Measurements from ENCODE around the gene TMEM132D.

The TMEM132D gene

DNA sequence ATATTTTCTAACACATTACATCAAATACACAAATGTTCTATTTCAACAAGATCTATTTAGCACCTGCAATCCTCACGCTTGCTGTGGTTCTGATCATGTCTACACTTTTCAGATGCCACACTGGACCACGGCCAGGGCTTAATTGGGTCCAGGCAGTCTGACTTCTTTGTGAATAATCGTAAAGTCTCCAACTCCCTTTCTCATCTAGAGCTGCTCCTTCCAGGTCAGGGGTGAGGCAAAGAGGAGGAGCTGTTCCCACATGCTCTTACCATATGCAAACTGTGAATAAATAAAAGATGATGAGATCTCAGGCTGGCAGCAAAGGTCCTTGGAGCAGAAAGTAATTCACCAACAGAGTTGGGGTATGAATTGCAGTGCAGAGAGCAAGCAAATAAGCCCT is 733.9 kb downstream of the TMEM132D start:
- TF ChIP-seq, protein P1, sequence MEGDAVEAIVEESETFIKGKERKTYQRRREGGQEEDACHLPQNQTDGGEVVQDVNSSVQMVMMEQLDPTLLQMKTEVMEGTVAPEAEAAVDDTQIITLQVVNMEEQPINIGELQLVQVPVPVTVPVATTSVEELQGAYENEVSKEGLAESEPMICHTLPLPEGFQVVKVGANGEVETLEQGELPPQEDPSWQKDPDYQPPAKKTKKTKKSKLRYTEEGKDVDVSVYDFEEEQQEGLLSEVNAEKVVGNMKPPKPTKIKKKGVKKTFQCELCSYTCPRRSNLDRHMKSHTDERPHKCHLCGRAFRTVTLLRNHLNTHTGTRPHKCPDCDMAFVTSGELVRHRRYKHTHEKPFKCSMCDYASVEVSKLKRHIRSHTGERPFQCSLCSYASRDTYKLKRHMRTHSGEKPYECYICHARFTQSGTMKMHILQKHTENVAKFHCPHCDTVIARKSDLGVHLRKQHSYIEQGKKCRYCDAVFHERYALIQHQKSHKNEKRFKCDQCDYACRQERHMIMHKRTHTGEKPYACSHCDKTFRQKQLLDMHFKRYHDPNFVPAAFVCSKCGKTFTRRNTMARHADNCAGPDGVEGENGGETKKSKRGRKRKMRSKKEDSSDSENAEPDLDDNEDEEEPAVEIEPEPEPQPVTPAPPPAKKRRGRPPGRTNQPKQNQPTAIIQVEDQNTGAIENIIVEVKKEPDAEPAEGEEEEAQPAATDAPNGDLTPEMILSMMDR (IDR thresholded peaks at IDR 0.05; ENCODE audit: low read depth, low read length) = no peak
- no peak for DNase-seq (ENCODE audit: low read depth in 2 of 2)
- no peak overlapping the region for H3K4me3 ChIP-seq (replicated peaks in 1 of 2; ENCODE audit: low read depth in 2 of 2, low read length in 2 of 2)

DNA sequence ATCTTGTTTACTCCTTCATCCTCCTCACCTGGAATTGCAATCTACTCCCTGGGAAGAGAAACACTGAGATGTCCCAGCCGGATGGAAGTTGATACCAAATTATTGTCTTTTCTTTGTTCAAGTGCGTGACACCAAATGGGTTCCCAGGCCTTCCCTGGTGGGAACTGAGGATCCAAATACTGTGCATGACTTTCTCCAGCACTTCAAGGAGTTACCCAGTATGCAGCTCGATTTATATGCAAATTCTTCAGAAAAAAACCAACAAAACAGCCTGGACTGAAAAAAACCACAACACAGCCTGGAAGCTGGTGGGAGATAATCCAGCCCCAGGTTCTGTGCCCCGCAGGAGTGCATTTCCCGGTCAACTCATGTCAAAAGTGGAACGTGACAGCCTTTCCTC is 740.0 kb downstream of the TMEM132D start:
- TF ChIP-seq, protein P1 (IDR thresholded peaks at IDR 0.05; ENCODE audit: low read depth, low read length) = no peak
- H3K4me3 ChIP-seq (replicated peaks in 1 of 2; ENCODE audit: low read depth in 2 of 2, low read length in 2 of 2) = no peak overlapping the region
- DNase-seq (ENCODE audit: low read depth in 2 of 2) = no peak

DNA sequence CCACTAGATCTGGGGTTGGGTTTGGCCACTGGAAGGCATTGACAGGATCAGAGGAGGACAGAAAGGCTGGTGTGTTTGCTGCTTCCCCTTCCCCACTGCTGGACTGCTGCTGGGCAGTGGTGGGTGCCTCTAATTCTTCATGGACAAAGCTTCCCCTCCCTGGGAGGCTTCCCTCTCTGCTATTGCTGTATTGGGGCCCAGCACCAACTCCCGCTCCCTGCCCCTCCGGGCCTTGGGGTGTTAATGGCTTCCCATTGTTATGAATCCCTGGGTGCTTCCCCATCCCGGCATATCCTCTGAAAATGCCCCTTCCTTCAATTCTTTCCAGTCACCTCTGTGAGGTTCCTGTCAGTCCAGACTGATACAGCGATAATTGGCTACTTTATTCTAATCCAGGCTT is 740.4 kb downstream of the TMEM132D start:
- TF ChIP-seq, protein P1 (IDR thresholded peaks at IDR 0.05; ENCODE audit: low read depth, low read length) = no peak
- DNase-seq (ENCODE audit: low read depth in 2 of 2) = no peak
- H3K4me3 ChIP-seq (replicated peaks in 1 of 2; ENCODE audit: low read depth in 2 of 2, low read length in 2 of 2) = no peak overlapping the region

DNA sequence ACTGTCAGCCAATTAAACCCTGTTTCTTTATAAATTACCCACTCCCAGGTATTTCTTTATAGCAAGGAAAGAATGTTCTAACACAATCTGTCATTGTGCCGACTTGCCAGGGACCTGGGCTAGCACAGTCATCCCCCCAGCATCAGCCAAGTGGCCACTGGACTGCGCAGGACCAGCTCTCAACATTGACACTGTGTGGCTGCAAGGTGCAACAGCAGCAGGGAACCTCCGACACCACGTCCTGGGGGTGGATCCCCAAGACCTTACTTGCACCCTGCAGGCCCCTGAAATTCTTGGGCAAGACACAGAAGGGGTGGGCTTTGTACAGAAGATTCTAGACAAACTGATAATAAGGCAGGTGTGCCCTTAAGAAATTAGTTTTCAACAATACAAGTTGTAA is 741.0 kb downstream of the TMEM132D start:
- DNase-seq (ENCODE audit: low read depth in 2 of 2) = no peak
- no peak overlapping the region for H3K4me3 ChIP-seq (replicated peaks in 1 of 2; ENCODE audit: low read depth in 2 of 2, low read length in 2 of 2)
- TF ChIP-seq, protein P1 (IDR thresholded peaks at IDR 0.05; ENCODE audit: low read depth, low read length) = no peak

DNA sequence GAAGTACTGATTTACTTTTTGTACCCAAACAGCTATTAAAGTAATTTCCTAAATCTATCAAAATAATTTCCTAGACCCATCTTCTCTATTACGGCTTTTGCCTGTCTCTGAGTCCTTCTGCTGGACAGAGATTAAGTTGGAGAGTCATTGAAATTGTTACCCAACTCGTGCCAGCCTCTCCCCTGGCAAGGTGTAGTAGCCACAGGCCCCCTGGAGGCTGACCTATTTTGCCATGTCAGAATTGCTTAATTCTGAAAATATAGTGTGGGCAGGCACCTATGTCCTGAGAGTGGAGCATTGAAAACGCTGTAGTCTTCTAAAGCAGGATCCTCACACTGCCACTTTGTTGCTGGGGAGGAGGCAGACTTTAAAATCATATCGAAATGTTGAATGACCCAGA is 742.3 kb downstream of the TMEM132D start:
- TF ChIP-seq, protein P1 (IDR thresholded peaks at IDR 0.05; ENCODE audit: low read depth, low read length) = no peak
- no peak for DNase-seq (ENCODE audit: low read depth in 2 of 2)
- H3K4me3 ChIP-seq (replicated peaks in 1 of 2; ENCODE audit: low read depth in 2 of 2, low read length in 2 of 2) = no peak overlapping the region

DNA sequence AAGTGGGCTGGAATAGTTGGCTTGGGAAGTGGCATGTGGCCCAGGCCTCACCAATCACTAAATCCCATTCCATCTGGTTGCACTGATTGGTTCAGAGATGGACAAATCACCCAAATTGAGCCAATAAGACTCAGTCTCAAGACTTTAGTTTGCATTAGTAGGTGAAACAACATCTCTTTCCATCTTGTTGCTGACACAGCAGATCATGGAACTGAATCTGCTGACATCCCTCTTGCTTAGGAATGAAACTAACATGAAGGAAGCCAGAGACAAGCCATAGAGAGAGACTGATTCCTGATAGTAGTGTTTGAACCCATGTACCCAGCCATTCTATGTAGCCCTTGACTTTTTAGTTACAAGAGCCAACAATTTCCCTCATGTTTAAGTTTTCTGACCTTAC is 743.5 kb downstream of the TMEM132D start:
- DNase-seq (ENCODE audit: low read depth in 2 of 2) = no peak
- no peak overlapping the region for H3K4me3 ChIP-seq (replicated peaks in 1 of 2; ENCODE audit: low read depth in 2 of 2, low read length in 2 of 2)
- TF ChIP-seq, protein P1 (IDR thresholded peaks at IDR 0.05; ENCODE audit: low read depth, low read length) = no peak

DNA sequence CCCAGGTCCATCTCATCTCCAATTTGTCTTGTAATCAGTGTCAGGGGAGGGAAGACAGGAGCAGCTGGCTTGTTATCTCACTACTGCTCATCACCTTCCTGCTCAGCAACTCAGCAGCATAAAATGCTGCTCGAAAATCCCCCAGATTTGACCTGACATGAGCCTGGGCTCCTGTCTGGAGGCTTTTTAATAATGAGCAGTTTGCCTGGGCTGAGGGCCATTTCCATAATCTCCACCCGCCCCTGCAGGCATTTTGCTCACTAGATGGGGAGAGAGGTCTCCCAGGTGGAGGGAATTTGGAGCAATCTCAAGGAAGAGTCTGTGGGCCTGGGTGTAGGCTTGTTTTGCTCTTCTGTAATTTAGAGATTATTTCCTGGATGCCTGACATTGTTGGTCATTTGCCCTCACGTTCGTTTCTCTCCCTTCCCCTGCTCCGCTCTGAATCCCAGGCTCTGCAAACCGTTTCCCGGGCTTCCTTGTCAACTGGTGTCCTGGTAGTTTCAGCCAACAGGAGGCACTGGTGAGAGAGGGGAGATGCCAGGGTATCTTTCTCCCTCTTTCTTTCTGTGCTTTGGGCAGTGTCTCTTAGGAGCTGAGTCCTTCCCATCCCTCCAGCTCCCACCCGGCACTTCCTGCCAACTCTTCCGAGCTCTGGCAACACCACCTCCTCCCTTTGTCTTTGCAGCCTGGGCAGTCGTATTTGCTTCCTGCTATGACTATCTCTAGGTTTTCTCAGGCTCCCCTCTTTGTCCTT is 751.3 kb downstream of the TMEM132D start:
- TF ChIP-seq, protein P1 (IDR thresholded peaks at IDR 0.05; ENCODE audit: low read depth, low read length) = no peak
- no peak overlapping the region for H3K4me3 ChIP-seq (replicated peaks in 1 of 2; ENCODE audit: low read depth in 2 of 2, low read length in 2 of 2)
- no peak for DNase-seq (ENCODE audit: low read depth in 2 of 2)
